H9 (cell line): ENCODE data around the gene CACNA1D. TPM values are rescaled to one million over a fixed set of nuclear protein-coding genes. Genes with fewer than 3 reads are reported as not detected.

ENCODE experiments used
- DNase-seq: peaks from one replicate; pipeline ENCODE4 v3.0.0-alpha.2; 2017
- H2AFZ ChIP-seq: one replicate; pipeline ENCODE4 v1.6.1; 2013; ENCODE audit warnings: mild to moderate bottlenecking, low read length, control low read depth, moderate library complexity
- H2AK5ac ChIP-seq: 2 replicates; pipeline ENCODE4 v1.6.1; 2013; ENCODE audit warnings: low read length, control low read depth, mixed read lengths; ENCODE audit not compliant: insufficient read length
- H2BK120ac ChIP-seq: one replicate; pipeline ENCODE4 v1.6.1; 2013; ENCODE audit warnings: low read depth, mild to moderate bottlenecking, low read length, control low read depth, inconsistent platforms; ENCODE audit not compliant: poor library complexity, severe bottlenecking
- H2BK12ac ChIP-seq: 2 replicates; pipeline ENCODE4 v1.6.1; 2013; ENCODE audit warnings: low read length, control low read depth, mixed read lengths, low read depth; ENCODE audit not compliant: insufficient read length
- H2BK15ac ChIP-seq: 2 replicates; pipeline ENCODE4 v1.6.1; 2013; ENCODE audit warnings: low read depth, low read length, control low read depth
- H2BK20ac ChIP-seq: one replicate; pipeline ENCODE4 v1.6.1; 2013; ENCODE audit warnings: low read depth, mild to moderate bottlenecking, low read length, control low read depth, inconsistent platforms; ENCODE audit not compliant: poor library complexity, severe bottlenecking
- H2BK5ac ChIP-seq: 2 replicates; pipeline ENCODE4 v1.6.1; 2013; ENCODE audit warnings: low read length, control low read depth, mixed read lengths; ENCODE audit not compliant: insufficient read length
- H3K14ac ChIP-seq: 2 replicates; pipeline ENCODE4 v1.6.1; 2013; ENCODE audit warnings: low read length, control low read depth; ENCODE audit not compliant: insufficient read depth
- H3K18ac ChIP-seq: 2 replicates; pipeline ENCODE4 v1.6.1; 2013; ENCODE audit warnings: low read depth, mild to moderate bottlenecking, mixed read lengths, low read length, control low read depth; ENCODE audit not compliant: insufficient read length
- H3K23ac ChIP-seq: 2 replicates; pipeline ENCODE4 v1.6.1; 2013; ENCODE audit warnings: low read length, control low read depth, mixed read lengths, low read depth; ENCODE audit not compliant: insufficient read length
- H3K23me2 ChIP-seq: 2 replicates; pipeline ENCODE4 v1.6.1; 2013; ENCODE audit warnings: low read depth, mild to moderate bottlenecking, mixed read lengths, low read length, control low read depth; ENCODE audit not compliant: insufficient read length, poor library complexity, severe bottlenecking
- H3K27ac ChIP-seq: 2 replicates; pipeline ENCODE4 v1.5.1; 2013; ENCODE audit warnings: low read length, control low read depth, mixed read lengths, low read depth; ENCODE audit not compliant: insufficient read length
- H3K27me3 ChIP-seq: 2 replicates; pipeline ENCODE4 v1.6.1; 2013; ENCODE audit warnings: low read length, control low read depth, inconsistent platforms; ENCODE audit not compliant: insufficient read depth
- H3K4ac ChIP-seq: 2 replicates; pipeline ENCODE4 v1.6.1; 2013; ENCODE audit warnings: low read depth, mild to moderate bottlenecking, control low read depth, inconsistent platforms, low read length, moderate library complexity
- H3K4me1 ChIP-seq: 2 replicates; pipeline ENCODE4 v1.6.1; 2013; ENCODE audit warnings: low read length, control low read depth, inconsistent platforms; ENCODE audit not compliant: insufficient read depth
- H3K4me2 ChIP-seq: 2 replicates; pipeline ENCODE4 v1.6.1; 2013; ENCODE audit warnings: low read length, control low read depth, mixed read lengths; ENCODE audit not compliant: insufficient read length, insufficient read depth
- H3K56ac ChIP-seq: 2 replicates; pipeline ENCODE4 v1.6.1; 2013; ENCODE audit warnings: low read depth, mild to moderate bottlenecking, mixed read lengths, low read length, control low read depth; ENCODE audit not compliant: insufficient read length
- H3K79me1 ChIP-seq: 2 replicates; pipeline ENCODE4 v1.6.1; 2013; ENCODE audit warnings: low read depth, mild to moderate bottlenecking, moderate library complexity, low read length, control low read depth, inconsistent platforms; ENCODE audit not compliant: insufficient read depth, poor library complexity, severe bottlenecking
- H3K79me2 ChIP-seq: 2 replicates; pipeline ENCODE4 v1.6.1; 2013; ENCODE audit warnings: low read length, control low read depth, inconsistent platforms; ENCODE audit not compliant: insufficient read depth
- H3K9ac ChIP-seq: 2 replicates; pipeline ENCODE4 v1.6.1; 2013; ENCODE audit warnings: low read length, control low read depth, mixed read lengths; ENCODE audit not compliant: insufficient read length; ENCODE audit errors: extremely low read depth
- H3K9me3 ChIP-seq: one replicate; pipeline ENCODE4 v1.6.1; 2013; ENCODE audit warnings: low read depth, low read length, inconsistent platforms; ENCODE audit not compliant: control insufficient read depth
- H3T11ph ChIP-seq: one replicate; pipeline ENCODE4 v1.6.1; 2013; ENCODE audit warnings: mild to moderate bottlenecking, low read length, control low read depth, inconsistent platforms
- H4K20me1 ChIP-seq: one replicate; pipeline ENCODE4 v1.6.1; 2013; ENCODE audit not compliant: control insufficient read depth, insufficient read length, insufficient read depth
- H4K5ac ChIP-seq: 2 replicates; pipeline ENCODE4 v1.6.1; 2013; ENCODE audit warnings: low read depth, mild to moderate bottlenecking, mixed read lengths, low read length, control low read depth; ENCODE audit not compliant: insufficient read length
- H4K8ac ChIP-seq: replicated peaks from 2 replicates; pipeline ENCODE4 v1.6.1; 2013; ENCODE audit warnings: low read length, control low read depth, mixed read lengths, low read depth; ENCODE audit not compliant: insufficient read length
- H4K91ac ChIP-seq: 2 replicates; pipeline ENCODE4 v1.6.1; 2013; ENCODE audit warnings: low read depth, mild to moderate bottlenecking, moderate library complexity, mixed read lengths, low read length, control low read depth; ENCODE audit not compliant: insufficient read length
- H3K27ac Mint-ChIP-seq, 3 experiments: 2 replicates in 2 of 3; 3 replicates in 1 of 3; pipeline ENCODE4 v1.8.0; 2020 to 2021; ENCODE audit warnings: mixed read lengths in 3 of 3, mild to moderate bottlenecking in 1 of 3, moderate library complexity in 1 of 3
- H3K27me3 Mint-ChIP-seq: 2 replicates; pipeline ENCODE4 v1.8.0; 2021; ENCODE audit warnings: low read depth, mild to moderate bottlenecking, moderate library complexity, mixed read lengths
- H3K36me3 Mint-ChIP-seq, 3 experiments: 2 replicates in 2 of 3; 3 replicates in 1 of 3; pipeline ENCODE4 v1.8.0; 2020 to 2021; ENCODE audit warnings: low read depth in 3 of 3, mixed read lengths in 3 of 3; ENCODE audit not compliant: insufficient read depth in 1 of 3
- H3K4me1 Mint-ChIP-seq, 2 experiments: 2 replicates each; pipeline ENCODE4 v1.8.0; 2020; ENCODE audit warnings: mixed read lengths in 2 of 2
- H3K4me3 Mint-ChIP-seq, 2 experiments: 2 replicates in 1 of 2; 3 replicates in 1 of 2; pipeline ENCODE4 v1.8.0; 2020 to 2021; ENCODE audit warnings: mild to moderate bottlenecking in 2 of 2, mixed read lengths in 2 of 2, moderate library complexity in 1 of 2
- H3K9me3 Mint-ChIP-seq, 2 experiments: 2 replicates in 1 of 2; 3 replicates in 1 of 2; pipeline ENCODE4 v1.8.0; 2020; ENCODE audit warnings: mild to moderate bottlenecking in 2 of 2, mixed read lengths in 2 of 2, moderate library complexity in 1 of 2
- CTCF ChIP-seq: fragments of 200-600 bp; sonication (generic); conservative IDR thresholded peaks from 3 replicates; pipeline ENCODE4 v1.8.0; 2021; ENCODE audit warnings: antibody characterized with exemption, mild to moderate bottlenecking
- WGBS: extraction: QIAGEN DNeasy Blood & Tissue Kit; methylation state at CpG from one replicate; pipeline ENCODE4 v1.1.7; 2013; ENCODE audit warnings: missing lambda C conversion rate, low lambda C conversion rate, mixed read lengths; ENCODE audit not compliant: insufficient read length; ENCODE audit errors: extremely low coverage; 5-methylcytosine and 5-hydroxymethylcytosine counted together
- total RNA-seq: library from RNA; stranded (reverse); gene quantifications from 2 replicates; pipeline ENCODE4 v1.2.1, GENCODE V29; 2021

The CACNA1D gene
- total RNA-seq, 1 experiment from 2014 or later: 3.5 TPM

GRCh38 chr3:53671961-53672299, 177.5 kb downstream of the CACNA1D start:
- Histone ChIP-seq H3K56ac (no peak overlapping the region), H3K9ac (no peak overlapping the region), H2BK12ac (no peak overlapping the region), H2BK15ac (no peak overlapping the region), H3K79me2 (no peaks in the 10 kb centered on the region), H4K20me1 (no peaks in the 10 kb centered on the region), H3K18ac (no peak overlapping the region), H4K5ac (no peak overlapping the region), H3K23me2 (no peaks in the 10 kb centered on the region), H4K8ac (no peak overlapping the region), H3K27me3 (no peaks in the 10 kb centered on the region), H3T11ph (no peak overlapping the region), H3K23ac (no peak overlapping the region), H3K14ac (no peak overlapping the region), H3K4ac (no peak overlapping the region), H2BK5ac (no peak overlapping the region), H2AK5ac (no peak overlapping the region), H2AFZ (no peak overlapping the region), H3K9me3 (no peaks in the 10 kb centered on the region), H2BK120ac (no peak overlapping the region), H3K79me1 (no peaks in the 10 kb centered on the region), H3K4me1 (no peaks in the 10 kb centered on the region), H3K27ac (no peak overlapping the region), H3K4me2 (no peak overlapping the region), H4K91ac (no peak overlapping the region), H2BK20ac (no peak overlapping the region)
- Mint-ChIP-seq H3K27ac (no peak overlapping the region), H3K4me3 (no peak overlapping the region), H3K4me1 (peaks cover 0 to 12% of the 10 kb centered on the region in 2 experiments; a peak in 3 of 4 replicates), H3K27me3 (peaks cover 1% of the 10 kb centered on the region; the same call in 1 of the 2 replicates), H3K36me3 (no peaks in the 10 kb centered on the region), H3K9me3 (no peaks in the 10 kb centered on the region)
- no CpG with 5 or more reads among the region's 1 CpG for WGBS
- TF ChIP-seq CTCF: no peak
- no peak for DNase-seq
